GM19395 (cell line): ENCODE results near the gene ABHD15.
"Not testable (repeated sequence)": the region's sequence is repeated elsewhere in the genome, so short reads cannot be mapped to it uniquely, and the experiment has no call there.

Source experiments
- ATAC-seq: cut with Tn5 transposase; IDR thresholded peaks from one replicate; pipeline ENCODE4 v1.9.1; 2021; ENCODE audit warnings: mild to moderate bottlenecking, moderate library complexity; ENCODE audit not compliant: unreplicated experiment

Gene ABHD15

GRCh38 chr17:29571486-29571882 is 4.6 kb upstream of the ABHD15 start:
- no peak for ATAC-seq

GRCh38 chr17:29570521-29570920 is 3.7 kb upstream of the ABHD15 start:
- no peak for ATAC-seq

- no peak for ATAC-seq
Observed at GRCh38 chr17:29569245-29569950, 2.6 kb upstream of the ABHD15 start.

GRCh38 chr17:29568331-29569244 is 1.8 kb upstream of the ABHD15 start, which contains the start of gene TP53I13:
TP53I13 (plus strand) TSS chr17:29568701; CDS start chr17:29568759, 58 bp downstream.
- ATAC-seq: peak; percentile 51

GRCh38 chr17:29567554-29568330 is 905 bp upstream of the ABHD15 start:
- peak; percentile 51 for ATAC-seq

GRCh38 chr17:29567304-29567553 is 392 bp upstream of the ABHD15 start:
- no peak for ATAC-seq

GRCh38 chr17:29565643-29566472 is 979 bp downstream of the ABHD15 start:
- no peak for ATAC-seq

- ATAC-seq: no peak
Observed at GRCh38 chr17:29563816-29564215, 3.0 kb downstream of the ABHD15 start.

GRCh38 chr17:29562615-29563014 is 4.2 kb downstream of the ABHD15 start:
- no peak for ATAC-seq

GRCh38 chr17:29561554-29562517 is 5.0 kb downstream of the ABHD15 start:
- no peak for ATAC-seq

GRCh38 chr17:29560316-29560715 is 6.5 kb downstream of the ABHD15 start:
- ATAC-seq: no peak

GRCh38 chr17:29559640-29560039 is 7.2 kb downstream of the ABHD15 start:
- ATAC-seq: no peak

- ATAC-seq: not testable (repeated sequence)
Observed at GRCh38 chr17:29558139-29558538, 8.7 kb downstream of the ABHD15 start.

GRCh38 chr17:29557739-29558116 is 9.1 kb downstream of the ABHD15 start:
- ATAC-seq: no peak

GRCh38 chr17:29557085-29557738 is 9.6 kb downstream of the ABHD15 start:
- no peak for ATAC-seq

GRCh38 chr17:29555840-29556239 is 11.0 kb downstream of the ABHD15 start:
- ATAC-seq: no peak

GRCh38 chr17:29549177-29549923 is 17.5 kb downstream of the ABHD15 start:
- ATAC-seq: no peak

GRCh38 chr17:29546830-29547229 is 20.0 kb downstream of the ABHD15 start:
- no peak for ATAC-seq
